Fibroblast of mammary gland (primary cell): ENCODE data around the gene STK11IP.

ENCODE experiments used
- DNase-seq: peaks from one replicate; pipeline ENCODE4 v3.0.0-alpha.2; 2010; ENCODE audit warnings: low read depth
- H3K4me3 ChIP-seq: 2 replicates; pipeline ENCODE4 v1.5.1; 2011; ENCODE audit warnings: low read depth, mild to moderate bottlenecking, low read length, moderate library complexity; ENCODE audit not compliant: control insufficient read depth
- TF ChIP-seq, protein P1 (sequence below): conservative IDR thresholded peaks from 2 replicates; pipeline ENCODE4 v1.5.1; 2011; ENCODE audit warnings: low read depth, low read length, inconsistent platforms; ENCODE audit not compliant: control insufficient read depth, insufficient read depth

The STK11IP gene

DNA sequence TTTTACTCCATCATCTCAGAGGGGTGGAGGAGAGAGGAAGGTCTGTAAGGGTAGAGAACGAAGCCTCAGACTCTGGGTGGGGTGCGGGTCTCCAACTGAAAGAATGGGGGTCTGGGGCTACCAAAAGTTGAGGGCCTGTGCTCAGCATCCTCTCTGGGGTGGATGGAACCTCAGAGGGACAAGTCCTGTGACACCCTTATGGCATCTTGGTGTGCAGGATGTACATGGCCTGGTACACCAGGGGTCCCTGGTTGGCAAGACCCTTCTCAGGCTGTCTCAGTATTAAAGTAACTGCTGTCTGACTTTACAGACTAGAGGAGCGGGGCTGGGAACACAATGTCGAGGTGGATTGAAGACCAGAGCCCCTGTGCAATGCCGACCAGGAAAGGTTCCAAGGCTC is 27.5 kb downstream of the STK11IP start:
- H3K4me3 ChIP-seq = no peak overlapping the region
- DNase-seq = no peak

GRCh38 chr2:219626540-219626939 is 28.9 kb downstream of the STK11IP start:
- no peak overlapping the region for H3K4me3 ChIP-seq
- TF ChIP-seq, protein P1, sequence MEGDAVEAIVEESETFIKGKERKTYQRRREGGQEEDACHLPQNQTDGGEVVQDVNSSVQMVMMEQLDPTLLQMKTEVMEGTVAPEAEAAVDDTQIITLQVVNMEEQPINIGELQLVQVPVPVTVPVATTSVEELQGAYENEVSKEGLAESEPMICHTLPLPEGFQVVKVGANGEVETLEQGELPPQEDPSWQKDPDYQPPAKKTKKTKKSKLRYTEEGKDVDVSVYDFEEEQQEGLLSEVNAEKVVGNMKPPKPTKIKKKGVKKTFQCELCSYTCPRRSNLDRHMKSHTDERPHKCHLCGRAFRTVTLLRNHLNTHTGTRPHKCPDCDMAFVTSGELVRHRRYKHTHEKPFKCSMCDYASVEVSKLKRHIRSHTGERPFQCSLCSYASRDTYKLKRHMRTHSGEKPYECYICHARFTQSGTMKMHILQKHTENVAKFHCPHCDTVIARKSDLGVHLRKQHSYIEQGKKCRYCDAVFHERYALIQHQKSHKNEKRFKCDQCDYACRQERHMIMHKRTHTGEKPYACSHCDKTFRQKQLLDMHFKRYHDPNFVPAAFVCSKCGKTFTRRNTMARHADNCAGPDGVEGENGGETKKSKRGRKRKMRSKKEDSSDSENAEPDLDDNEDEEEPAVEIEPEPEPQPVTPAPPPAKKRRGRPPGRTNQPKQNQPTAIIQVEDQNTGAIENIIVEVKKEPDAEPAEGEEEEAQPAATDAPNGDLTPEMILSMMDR = no peak

More for the DNA sequence above, 27.5 kb downstream of the STK11IP start:
- TF ChIP-seq, protein P1 = no peak

DNA sequence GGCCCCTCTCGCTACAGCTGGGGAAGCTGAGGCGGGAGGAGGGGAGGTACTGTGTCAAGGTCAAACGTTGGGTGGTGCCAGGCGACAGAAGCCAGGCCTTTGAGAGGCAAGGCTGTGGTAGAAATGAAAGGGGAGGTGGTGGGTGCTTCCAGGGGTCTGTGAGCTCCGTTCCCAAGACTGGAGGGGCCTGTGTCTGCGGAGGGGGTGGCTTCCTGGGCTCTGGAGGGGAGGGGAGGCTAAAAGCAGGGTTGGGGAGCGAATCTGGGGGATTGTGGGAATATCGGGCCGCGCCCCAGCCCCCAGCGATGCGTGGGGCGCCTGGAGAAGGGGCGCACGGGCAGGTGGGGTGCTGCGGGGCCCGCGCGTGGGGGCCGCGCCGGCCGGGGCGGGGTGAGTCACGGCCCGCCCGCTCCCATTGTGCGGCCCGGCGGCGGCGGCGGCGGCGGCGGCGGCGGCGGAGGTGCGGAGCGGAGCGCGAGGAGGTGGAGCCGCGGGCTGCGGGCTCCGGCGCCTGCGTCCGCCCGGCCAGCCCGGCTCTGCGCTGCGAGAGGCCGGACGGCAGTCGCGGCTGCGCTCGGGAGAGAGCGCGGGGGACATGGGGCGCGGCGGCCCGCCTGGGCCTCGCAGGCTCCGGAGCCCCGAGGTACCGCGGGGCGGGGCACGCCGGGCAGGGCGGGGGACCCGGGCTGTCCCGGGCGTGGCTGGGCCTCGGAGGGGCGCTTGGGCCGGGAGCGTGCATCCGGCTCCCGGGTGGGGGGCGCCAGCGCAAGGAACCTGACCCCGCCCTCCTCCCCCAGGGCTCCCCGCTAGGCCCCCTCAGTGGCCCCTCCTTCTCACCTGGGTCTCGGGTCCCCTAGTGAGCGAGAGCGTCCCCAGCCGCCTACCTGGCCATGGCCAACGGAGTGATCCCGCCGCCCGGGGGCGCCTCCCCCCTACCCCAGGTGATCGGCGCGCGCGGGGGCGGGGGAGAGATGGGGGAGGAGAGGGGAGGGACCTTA is 29.7 kb downstream of the STK11IP start, which contains the start of gene SLC4A3:
Gene SLC4A3, plus strand, starts transcription at position 528 of the 998 bp plus-strand sequence. Its CDS starts 363 bp downstream, at position 891.
- no peak for DNase-seq
- TF ChIP-seq, protein P1 = no peak

More at GRCh38 chr2:219626540-219626939, 28.9 kb downstream of the STK11IP start:
- DNase-seq = no peak

GRCh38 chr2:219628235-219628985 is 30.8 kb downstream of the STK11IP start:
- H3K4me3 ChIP-seq = peak overlapping the region; percentile 38
- TF ChIP-seq, protein P1 = no peak

More for the DNA sequence above, 29.7 kb downstream of the STK11IP start, which contains the start of gene SLC4A3:
- peak within 1 kb of the TSS; percentile 38 for H3K4me3 ChIP-seq

DNA sequence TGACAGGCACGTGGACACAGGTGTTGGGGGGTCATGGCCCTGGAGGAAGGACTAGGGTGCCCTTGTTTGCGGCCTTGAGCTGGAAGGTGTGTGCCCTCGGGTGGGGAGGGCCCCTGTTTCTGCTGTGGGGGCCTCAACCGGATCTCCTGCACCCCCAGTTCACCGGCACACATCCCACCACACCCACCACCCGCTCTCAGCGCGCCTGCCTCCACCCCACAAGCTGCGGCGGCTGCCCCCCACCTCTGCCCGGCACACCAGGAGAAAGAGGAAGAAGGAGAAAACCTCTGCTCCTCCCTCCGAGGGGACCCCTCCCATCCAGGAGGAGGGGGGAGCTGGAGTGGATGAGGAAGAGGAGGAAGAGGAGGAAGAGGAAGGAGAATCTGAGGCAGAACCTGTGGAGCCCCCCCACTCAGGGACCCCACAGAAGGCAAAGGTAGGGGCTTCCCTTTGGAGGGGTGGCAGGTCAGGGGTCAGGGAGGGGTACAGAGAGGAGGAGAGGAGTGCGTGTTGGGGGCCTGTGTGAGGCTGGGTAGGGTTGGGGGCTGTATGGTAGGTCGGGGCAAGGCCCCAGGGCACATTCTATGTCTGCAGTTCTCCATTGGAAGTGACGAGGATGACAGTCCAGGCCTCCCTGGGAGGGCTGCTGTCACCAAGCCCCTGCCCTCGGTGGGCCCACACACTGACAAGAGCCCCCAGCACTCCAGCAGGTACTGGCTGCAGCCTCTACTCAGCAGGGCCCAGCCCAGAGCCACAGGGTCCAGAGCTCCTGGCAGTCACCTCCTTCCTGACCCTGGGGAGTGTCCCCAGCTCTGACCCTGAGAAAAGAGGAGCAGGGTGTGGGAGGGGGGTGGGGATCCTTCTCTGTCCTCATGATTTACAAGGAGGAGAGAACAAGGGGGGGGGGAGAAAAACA is 31.6 kb downstream of the STK11IP start:
- no peak for DNase-seq
- TF ChIP-seq, protein P1 = no peak

More at GRCh38 chr2:219628235-219628985, 30.8 kb downstream of the STK11IP start:
- DNase-seq = no peak

More for the DNA sequence above, 31.6 kb downstream of the STK11IP start:
- no peak overlapping the region for H3K4me3 ChIP-seq
